ENCODE measurements around the gene FRMD4A.

GRCh38 chr10:13837966-13838365, 492.8 kb downstream of the FRMD4A start:
- no peak for TF ChIP-seq CTCF (IDR thresholded peaks at IDR 0.05; ENCODE audit: borderline replicate concordance, extremely low read depth, low read length, poor library complexity, severe bottlenecking)
- no peak for TF ChIP-seq EZH2 (IDR thresholded peaks at IDR 0.05; ENCODE audit: borderline replicate concordance, low read depth, low read length, severe bottlenecking)
